H1 (cell line): ENCODE results near the gene TMCC1. TPM values are rescaled to one million over a fixed set of nuclear protein-coding genes. Genes with fewer than 3 reads are reported as not detected.
"Not testable (repeated sequence)": the region's sequence is repeated elsewhere in the genome, so short reads cannot be mapped to it uniquely, and the experiment has no call there.

Experiments
- CTCF ChIA-PET: fragments of 300-600 bp; sonication (Branson Sonifier 250); formaldehyde crosslinking; loops from one replicate; lab custom pipeline; 2021; ENCODE audit not compliant: partially characterized antibody; lab: Charles Lee
- POLR2A ChIA-PET: fragments of 300-600 bp; sonication (Branson Sonifier 250); formaldehyde crosslinking; loops from one replicate; lab custom pipeline; 2021; ENCODE audit warnings: inconsistent platforms; ENCODE audit not compliant: partially characterized antibody; lab: Charles Lee
- DNase-seq, 2 experiments: peaks; one replicate each; pipeline versions ENCODE4 v3.0.0 to v3.0.0-alpha.2; 2010 to 2022; ENCODE audit warnings: low spot score in 2 of 2, low read depth in 1 of 2, mixed read lengths in 1 of 2
- FAIRE-seq: peaks from 2 replicates; lab custom pipeline; 2011; peaks lifted over from hg19 to GRCh38; lab: Jason Lieb, UNC
- H2AFZ ChIP-seq: 2 replicates; pipeline ENCODE4 v1.8.1; 2012; ENCODE audit warnings: low read length, inconsistent platforms
- H2AK5ac ChIP-seq: 2 replicates; pipeline ENCODE4 v1.6.1; 2013; ENCODE audit warnings: low read depth, low read length
- H2BK120ac ChIP-seq: replicated peaks from 2 replicates; pipeline ENCODE3; 2013; ENCODE audit warnings: low read depth, low read length, inconsistent platforms
- H2BK12ac ChIP-seq: 2 replicates; pipeline ENCODE4 v1.6.1; 2013; ENCODE audit warnings: low read depth, low read length
- H2BK15ac ChIP-seq: 2 replicates; pipeline ENCODE4 v1.6.1; 2013; ENCODE audit warnings: low read length
- H2BK20ac ChIP-seq: 2 replicates; pipeline ENCODE4 v1.6.1; 2013; ENCODE audit warnings: low read length
- H2BK5ac ChIP-seq: 2 replicates; pipeline ENCODE4 v1.6.1; 2013; ENCODE audit warnings: low read depth, low read length
- H3K14ac ChIP-seq: 2 replicates; pipeline ENCODE4 v1.6.1; 2013; ENCODE audit warnings: inconsistent platforms; ENCODE audit not compliant: insufficient read length
- H3K18ac ChIP-seq: 2 replicates; pipeline ENCODE4 v1.6.1; 2013; ENCODE audit warnings: low read length; ENCODE audit errors: extremely low read depth
- H3K23ac ChIP-seq: 2 replicates; pipeline ENCODE4 v1.6.1; 2013; ENCODE audit warnings: inconsistent platforms; ENCODE audit not compliant: insufficient read length
- H3K23me2 ChIP-seq: 2 replicates; pipeline ENCODE4 v1.6.1; 2013; ENCODE audit warnings: low read depth, low read length
- H3K27ac ChIP-seq: 2 replicates; pipeline ENCODE4 v1.6.1; 2011; ENCODE audit warnings: low read depth, low read length, inconsistent platforms
- H3K27me3 ChIP-seq, 4 experiments: replicated peaks in 1 of 4; 1 replicate in 1 of 4; 2 replicates in 3 of 4; pipeline versions ENCODE4 v1.6.1 to v1.8.1; 2011 to 2013; ENCODE audit warnings: low read length in 3 of 4, mild to moderate bottlenecking in 3 of 4, inconsistent platforms in 2 of 4, mixed read lengths in 2 of 4, moderate library complexity in 1 of 4; ENCODE audit not compliant: control insufficient read depth in 3 of 4, insufficient read depth in 3 of 4; ENCODE audit errors: extremely low read depth in 1 of 4
- H3K36me3 ChIP-seq, 4 experiments: 2 replicates each; pipeline versions ENCODE4 v1.6.1 to v1.8.1; 2011 to 2013; ENCODE audit warnings: mild to moderate bottlenecking in 4 of 4, low read length in 3 of 4, moderate library complexity in 2 of 4, control low read depth in 1 of 4, inconsistent platforms in 1 of 4; ENCODE audit not compliant: insufficient read depth in 4 of 4, control insufficient read depth in 2 of 4
- H3K4ac ChIP-seq: replicated peaks from 2 replicates; pipeline ENCODE3; 2013; ENCODE audit warnings: low read length, low read depth, mixed read lengths, inconsistent platforms; ENCODE audit not compliant: insufficient read length
- H3K4me1 ChIP-seq, 4 experiments: replicated peaks in 1 of 4; 1 replicate in 1 of 4; 2 replicates in 3 of 4; pipeline versions ENCODE4 v1.6.1 to v1.8.1; 2011 to 2013; ENCODE audit warnings: low read length in 3 of 4, inconsistent platforms in 2 of 4, mixed read lengths in 1 of 4; ENCODE audit not compliant: insufficient read depth in 4 of 4, control insufficient read depth in 3 of 4
- H3K4me2 ChIP-seq, 2 experiments: 2 replicates each; pipeline versions ENCODE4 v1.6.1 to v1.8.1; 2011 to 2013; ENCODE audit warnings: low read depth in 2 of 2, low read length in 2 of 2, control low read depth in 1 of 2, inconsistent platforms in 1 of 2, mild to moderate bottlenecking in 1 of 2; ENCODE audit not compliant: insufficient read depth in 1 of 2
- H3K4me3 ChIP-seq, 4 experiments: fragments of 200-600, 300-600 bp in 1 of 4; sonication (generic), shearing (Covaris generic), sonication (Bioruptor Twin) in 1 of 4; 2 replicates each; pipeline versions ENCODE4 v1.5.1 to v1.8.1; 2011 to 2016; ENCODE audit warnings: low read length in 4 of 4, low read depth in 3 of 4, control low read depth in 2 of 4, inconsistent platforms in 2 of 4, mild to moderate bottlenecking in 2 of 4, mixed read lengths in 1 of 4, moderate library complexity in 1 of 4; ENCODE audit not compliant: insufficient read depth in 2 of 4; ENCODE audit errors: extremely low read depth in 1 of 4
- H3K56ac ChIP-seq: replicated peaks from 2 replicates; pipeline ENCODE3; 2013; ENCODE audit warnings: low read depth, mild to moderate bottlenecking, mixed read lengths, low read length, inconsistent platforms; ENCODE audit not compliant: insufficient read length
- H3K79me1 ChIP-seq: 2 replicates; pipeline ENCODE4 v1.6.1; 2013; ENCODE audit warnings: low read depth, low read length, control low read depth
- H3K79me2 ChIP-seq, 2 experiments: 2 replicates each; pipeline versions ENCODE4 v1.6.1 to v1.8.1; 2012 to 2013; ENCODE audit warnings: low read length in 2 of 2, mild to moderate bottlenecking in 2 of 2, inconsistent platforms in 1 of 2; ENCODE audit not compliant: insufficient read depth in 2 of 2, control insufficient read depth in 1 of 2
- H3K9ac ChIP-seq, 4 experiments: replicated peaks in 1 of 4; 1 replicate in 1 of 4; 2 replicates in 3 of 4; pipeline versions ENCODE4 v1.6.1 to v1.8.1; 2011 to 2013; ENCODE audit warnings: low read depth in 3 of 4, low read length in 3 of 4, control low read depth in 2 of 4, mild to moderate bottlenecking in 2 of 4, moderate library complexity in 2 of 4, inconsistent platforms in 1 of 4; ENCODE audit errors: extremely low read depth in 1 of 4
- H3K9me3 ChIP-seq, 2 experiments: 2 replicates each; pipeline versions ENCODE4 v1.6.1 to v1.8.1; 2012 to 2013; ENCODE audit warnings: mild to moderate bottlenecking in 2 of 2, moderate library complexity in 2 of 2, control low read depth in 1 of 2, inconsistent platforms in 1 of 2, low read depth in 1 of 2, low read length in 1 of 2, mixed read lengths in 1 of 2; ENCODE audit not compliant: insufficient read depth in 2 of 2
- H4K20me1 ChIP-seq, 2 experiments: replicated peaks in 1 of 2; 2 replicates each; pipeline versions ENCODE3 to v1.8.1; 2011 to 2013; ENCODE audit warnings: inconsistent platforms in 2 of 2, low read length in 2 of 2, mild to moderate bottlenecking in 1 of 2; ENCODE audit not compliant: insufficient read depth in 2 of 2, control insufficient read depth in 1 of 2
- H4K5ac ChIP-seq: 2 replicates; pipeline ENCODE4 v1.6.1; 2013; ENCODE audit warnings: low read length, low read depth, mixed read lengths, inconsistent platforms; ENCODE audit not compliant: insufficient read length
- H4K8ac ChIP-seq: 2 replicates; pipeline ENCODE4 v1.8.0; 2013; ENCODE audit warnings: mild to moderate bottlenecking, moderate library complexity, low read length, inconsistent platforms; ENCODE audit not compliant: insufficient read depth; ENCODE audit errors: extremely low read depth
- H4K91ac ChIP-seq: replicated peaks from 2 replicates; pipeline ENCODE3; 2013; ENCODE audit warnings: low read length, mixed read lengths, inconsistent platforms; ENCODE audit not compliant: insufficient read length
- E2F6 ChIP-seq: IDR thresholded peaks from 2 replicates; pipeline ENCODE4 v1.6.1; 2012; ENCODE audit warnings: inconsistent platforms
- SIN3A ChIP-seq, 2 experiments: IDR thresholded peaks in 1 of 2; conservative IDR thresholded peaks in 1 of 2; 2 replicates each; pipeline ENCODE4 v1.6.1; 2011 to 2012; ENCODE audit warnings: low read length in 2 of 2, improper control_type of control experiment in 1 of 2, low read depth in 1 of 2, mild to moderate bottlenecking in 1 of 2
- SP1 ChIP-seq: IDR thresholded peaks from 2 replicates; pipeline ENCODE4 v1.6.1; 2011; ENCODE audit warnings: low read depth, low read length
- WGBS, 2 experiments: shearing (Covaris generic) in 1 of 2; methylation state at CpG; one replicate each; pipeline versions ENCODE4 v1.1.6 to v1.1.7; 2013 to 2015; ENCODE audit warnings: low lambda C conversion rate in 2 of 2, mixed read lengths in 2 of 2, inconsistent platforms in 1 of 2, low coverage in 1 of 2, missing lambda C conversion rate in 1 of 2; ENCODE audit not compliant: insufficient replicate concordance in 2 of 2, insufficient coverage in 1 of 2, insufficient read length in 1 of 2; ENCODE audit errors: extremely low coverage in 1 of 2, missing lambda C conversion rate in 1 of 2; 5-methylcytosine and 5-hydroxymethylcytosine counted together
- polyA plus RNA-seq, 7 experiments: library from polyadenylated mRNA; depleted of rRNA in 3 of 7; stranded (reverse) in 5 of 7; unstranded in 2 of 7; fragments of >200 nt in 5 of 7; fragments of 200-250 nt in 2 of 7; gene quantifications; 1 replicate in 5 of 7; 2 replicates in 1 of 7; 4 replicates in 1 of 7; pipeline versions ENCODE4 v1.2.1 to v1.2.3, GENCODE V29; 2011 to 2013; ENCODE audit warnings: missing spikeins in 2 of 7, mixed read lengths in 2 of 7
- total RNA-seq: library from RNA; stranded (reverse); fragmentation: NEBNext Ultra II Directional; extraction: Animal tissue kit (Norgen Biotek cat#: 25700); gene quantifications from 2 replicates; pipeline ENCODE4 v1.2.1, GENCODE V29; 2021

TMCC1 gene
- total and polyA plus RNA-seq, 2 of the 8 experiments (the other 6 are each of a cell fraction or from before 2014, with no cell fraction given), result 10.4 to 27.1 TPM

- TF ChIP-seq E2F6 (no peak), SIN3A (conservative IDR thresholded peaks at IDR 0.05 in 1 of 2, IDR thresholded peaks at IDR 0.05 in 1 of 2; ENCODE audit: low read depth in 1 of 2, low read length in 2 of 2) (no peak), SP1 (no peak)
Observed at GRCh38 chr3:129857899-129858298, 35.6 kb downstream of the TMCC1 start (continued).

DNA sequence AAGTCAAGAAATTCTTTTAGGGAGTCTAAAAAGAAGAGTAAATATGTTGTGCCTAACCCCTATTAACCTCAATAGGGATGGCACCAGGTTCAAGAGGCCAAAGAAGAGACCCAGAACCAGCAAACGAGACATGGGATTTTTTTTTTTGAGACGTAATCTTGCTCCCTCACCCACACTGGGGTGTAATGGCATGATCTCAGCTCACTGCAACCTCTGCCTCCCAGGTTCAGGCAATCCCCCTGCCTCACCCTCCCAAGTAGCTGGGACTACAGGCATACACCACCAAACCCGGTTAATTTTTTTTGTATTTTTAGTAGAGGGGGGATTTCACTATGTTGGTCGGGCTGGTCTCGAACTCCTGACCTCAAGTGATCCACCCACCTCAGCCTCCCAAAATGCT lies 36.7 kb downstream of the TMCC1 start:
- not testable (repeated sequence) for H3K36me3 ChIP-seq, H3K27ac ChIP-seq, H4K8ac ChIP-seq, H2AFZ ChIP-seq, H3K23ac ChIP-seq, H2BK12ac ChIP-seq, H2BK120ac ChIP-seq, H3K14ac ChIP-seq, H4K91ac ChIP-seq, FAIRE-seq, H3K4ac ChIP-seq, H3K4me2 ChIP-seq, H3K4me3 ChIP-seq, H2AK5ac ChIP-seq, H3K79me1 ChIP-seq, H3K27me3 ChIP-seq, H4K20me1 ChIP-seq, H3K56ac ChIP-seq, H3K9me3 ChIP-seq, H3K9ac ChIP-seq, H3K4me1 ChIP-seq, H3K23me2 ChIP-seq, H2BK5ac ChIP-seq, H4K5ac ChIP-seq, H3K18ac ChIP-seq, DNase-seq, H2BK15ac ChIP-seq, H2BK20ac ChIP-seq
- POLR2A ChIA-PET, result interaction anchor here (0.6 to 0.7 kb wide), 2 partner anchors 10 to 169 kb away, joined by 3 read pairs; no protein-coding TSS in a partner anchor
- CTCF ChIA-PET, result interaction anchor here (0.6 to 1.9 kb wide), 3 partner anchors 12 to 85 kb away, joined by 3 to 6 read pairs (median 3); no protein-coding TSS in a partner anchor
- H3K79me2 ChIP-seq, result peaks cover 0 to 30% of the 10 kb centered on the region in 2 experiments; a peak in 2 of 4 replicates
- WGBS, 2 experiments, result 97% methylated on average over 2 of the region's 5 CpGs; no CpG with 5 or more reads in 1 of the 2 experiments
